Kidney (tissue), 14 donors: ENCODE results near the gene PTPRO. TPM values are rescaled to one million over a fixed set of nuclear protein-coding genes. Genes with fewer than 3 reads are reported as not detected.

Experiments
- DNase-seq, 5 donors: peaks; one replicate each; pipeline ENCODE4 v3.0.0-alpha.2; 2013 to 2020
- FAIRE-seq: peaks from 2 replicates; lab custom pipeline; 2012; peaks lifted over from hg19 to GRCh38; lab: Jason Lieb, UNC
- H3K27ac ChIP-seq, 2 donors: one replicate each; pipeline ENCODE4 v1.7.0; 2013; ENCODE audit warnings: low read depth in 2 of 2, low read length in 2 of 2, inconsistent platforms in 1 of 2
- H3K27me3 ChIP-seq: one replicate; pipeline ENCODE4 v1.7.1; 2013; ENCODE audit warnings: low read length, inconsistent platforms; ENCODE audit not compliant: control insufficient read depth, insufficient read depth
- H3K36me3 ChIP-seq, 3 donors: one replicate each; pipeline versions ENCODE4 v1.7.0 to v1.7.1; 2013; ENCODE audit warnings: low read length in 3 of 3, control low read depth in 1 of 3, inconsistent platforms in 1 of 3; ENCODE audit not compliant: insufficient read depth in 3 of 3, control insufficient read depth in 2 of 3
- H3K4me1 ChIP-seq, 3 donors: one replicate each; pipeline versions ENCODE4 v1.7.0 to v1.7.1; 2013; ENCODE audit warnings: low read length in 3 of 3, inconsistent platforms in 1 of 3, low read depth in 1 of 3; ENCODE audit not compliant: control insufficient read depth in 2 of 3, insufficient read depth in 2 of 3
- H3K4me3 ChIP-seq, 3 donors: one replicate each; pipeline versions ENCODE4 v1.7.0 to v1.8.1; 2013; ENCODE audit warnings: low read length in 3 of 3, control low read depth in 1 of 3, inconsistent platforms in 1 of 3
- H3K9ac ChIP-seq, 3 donors: one replicate each; pipeline versions ENCODE4 v1.7.0 to v1.7.1; 2013; ENCODE audit warnings: low read length in 3 of 3, control low read depth in 1 of 3, inconsistent platforms in 1 of 3
- H3K9me3 ChIP-seq, 3 donors: one replicate each; pipeline versions ENCODE4 v1.7.0 to v1.7.1; 2013; ENCODE audit warnings: low read length in 3 of 3, control low read depth in 1 of 3, inconsistent platforms in 1 of 3; ENCODE audit not compliant: control insufficient read depth in 2 of 3, insufficient read depth in 1 of 3
- CTCF ChIP-seq: IDR thresholded peaks from 3 replicates; pipeline ENCODE4 v1.5.1; 2012; ENCODE audit warnings: mild to moderate bottlenecking, moderate library complexity, borderline replicate concordance; ENCODE audit not compliant: insufficient read depth; ENCODE audit errors: extremely low read depth
- intact Hi-C: fragments of 100-400 bp; cut with DNase I; formaldehyde crosslinking; loops from one replicate; pipeline ENCODE4 v1.11.1; 2022
- polyA plus RNA-seq: library from polyadenylated mRNA; stranded (reverse); fragments of 350-450 nt; fragmentation: Illumina TruSeq; extraction: RNeasy Lipid Tissue Mini Kit (QIAGEN cat#74804); gene quantifications from one replicate; pipeline ENCODE4 v1.2.3, GENCODE V29; 2014; ENCODE audit warnings: low read depth, low replicate concordance; ENCODE audit not compliant: insufficient read depth
- total RNA-seq: library from RNA; stranded (reverse); fragmentation: NEBNext Ultra II Directional; extraction: Animal tissue kit (Norgen Biotek cat#: 25700); gene quantifications from one replicate; pipeline ENCODE4 v1.2.1, GENCODE V29; 2021
- donor health status: control.
- donor health status: control.
- donor health status: control.
- donor health status: control.
- donor health status: control.
- donor health status: DM: yes; HTN: yes; CAD: no.
- donor health status: Normal renal cell carcinoma (clear cell type).

The PTPRO gene
- total and polyA plus RNA-seq, 2 donors from 2014 or later = 4.6 to 44.0 TPM

- Histone ChIP-seq H3K9ac (no peak overlapping the region), H3K4me3 (no peak overlapping the region), H3K9me3 (no peaks in the 10 kb centered on the region), H3K36me3 (no peaks in the 10 kb centered on the region), H3K27me3 (no peaks in the 10 kb centered on the region), H3K4me1 (no peaks in the 10 kb centered on the region), H3K27ac (no peak overlapping the region)
- FAIRE-seq = no peak
- intact Hi-C loops = no loop called here
- no peak for TF ChIP-seq CTCF
- DNase-seq = no peak
These were observed 82.2 kb downstream of the PTPRO start for GRCh38 chr12:15404485-15404884.

GRCh38 chr12:15405606-15406005 is 83.3 kb downstream of the PTPRO start:
- no peak for TF ChIP-seq CTCF
- DNase-seq (no peak), FAIRE-seq (no peak)
- Histone ChIP-seq H3K27ac (no peak overlapping the region), H3K9me3 (no peaks in the 10 kb centered on the region), H3K9ac (no peak overlapping the region), H3K27me3 (no peaks in the 10 kb centered on the region), H3K36me3 (no peaks in the 10 kb centered on the region), H3K4me3 (no peak overlapping the region), H3K4me1 (no peaks in the 10 kb centered on the region)
- intact Hi-C loops = no loop called here

- no peaks in the 10 kb centered on the region for H3K9me3 ChIP-seq
- no peak overlapping the region for H3K27ac ChIP-seq
- H3K36me3 ChIP-seq = no peaks in the 10 kb centered on the region
- FAIRE-seq (no peak), DNase-seq (no peak)
- TF ChIP-seq CTCF = no peak
- intact Hi-C loops = no loop called here
- no peak overlapping the region for H3K4me3 ChIP-seq
- no peak overlapping the region for H3K9ac ChIP-seq
- no peaks in the 10 kb centered on the region for H3K27me3 ChIP-seq
- no peaks in the 10 kb centered on the region for H3K4me1 ChIP-seq
These were observed 84.7 kb downstream of the PTPRO start for GRCh38 chr12:15407025-15407424.

- no peak for DNase-seq
- no peak overlapping the region for H3K9ac ChIP-seq
- H3K27me3 ChIP-seq = no peaks in the 10 kb centered on the region
- no peaks in the 10 kb centered on the region for H3K36me3 ChIP-seq
- TF ChIP-seq CTCF = no peak
- intact Hi-C loops = no loop called here
- H3K4me1 ChIP-seq = no peaks in the 10 kb centered on the region
- H3K9me3 ChIP-seq = no peaks in the 10 kb centered on the region
- H3K4me3 ChIP-seq = no peak overlapping the region
- no peak overlapping the region for H3K27ac ChIP-seq
- no peak for FAIRE-seq
These were observed 89.5 kb downstream of the PTPRO start for GRCh38 chr12:15411842-15412241.
